ENCODE results near the gene SOCS3.
A peak's percentile ranks its signal among the peaks of the same experiment; 100 is the strongest.

SOCS3 gene

GRCh38 chr17:78323826-78324390 is 36.0 kb downstream of the SOCS3 start:
- peak overlapping the region; percentile 24 for H3K4me3 ChIP-seq (ENCODE audit: low read length)
- no peak for DNase-seq (ENCODE audit: low read depth)
- no peak for TF ChIP-seq CTCF (conservative IDR thresholded peaks at IDR 0.05; ENCODE audit: low read length)

GRCh38 chr17:78322858-78323455 is 36.9 kb downstream of the SOCS3 start:
- DNase-seq (ENCODE audit: low read depth) = peak; percentile 45
- no peak for TF ChIP-seq CTCF (conservative IDR thresholded peaks at IDR 0.05; ENCODE audit: low read length)

GRCh38 chr17:78322327-78322857 is 37.5 kb downstream of the SOCS3 start:
- no peak for TF ChIP-seq CTCF (conservative IDR thresholded peaks at IDR 0.05; ENCODE audit: low read length)
- no peak overlapping the region for H3K4me3 ChIP-seq (ENCODE audit: low read length)
- DNase-seq (ENCODE audit: low read depth) = no peak

More at GRCh38 chr17:78322858-78323455, 36.9 kb downstream of the SOCS3 start:
- no peak overlapping the region for H3K4me3 ChIP-seq (ENCODE audit: low read length)

- DNase-seq (ENCODE audit: low read depth) = no peak
- no peak for TF ChIP-seq CTCF (conservative IDR thresholded peaks at IDR 0.05; ENCODE audit: low read length)
- no peak overlapping the region for H3K4me3 ChIP-seq (ENCODE audit: low read length)
Measured at GRCh38 chr17:78318843-78319242, 41.0 kb downstream of the SOCS3 start.

GRCh38 chr17:78318407-78318806 is 41.5 kb downstream of the SOCS3 start:
- H3K4me3 ChIP-seq (ENCODE audit: low read length) = no peak overlapping the region
- no peak for TF ChIP-seq CTCF (conservative IDR thresholded peaks at IDR 0.05; ENCODE audit: low read length)
- DNase-seq (ENCODE audit: low read depth) = no peak

- TF ChIP-seq CTCF (conservative IDR thresholded peaks at IDR 0.05; ENCODE audit: low read length) = no peak
- no peak overlapping the region for H3K4me3 ChIP-seq (ENCODE audit: low read length)
- no peak for DNase-seq (ENCODE audit: low read depth)
Measured at GRCh38 chr17:78317794-78318400, 42.0 kb downstream of the SOCS3 start.

Measured in AG10803 (cell line).